HG03095 (cell line): ENCODE data around the gene ATP6V1E1.
A peak's percentile ranks its signal among the peaks of the same experiment; 100 is the strongest.
"Not testable (repeated sequence)": the region's sequence is repeated elsewhere in the genome, so short reads cannot be mapped to it uniquely, and the experiment has no call there.

ENCODE experiments used
- ATAC-seq: cut with Tn5 transposase; IDR thresholded peaks from one replicate; pipeline ENCODE4 v1.9.1; 2021; ENCODE audit warnings: moderate library complexity; ENCODE audit not compliant: unreplicated experiment

ATP6V1E1 gene

DNA sequence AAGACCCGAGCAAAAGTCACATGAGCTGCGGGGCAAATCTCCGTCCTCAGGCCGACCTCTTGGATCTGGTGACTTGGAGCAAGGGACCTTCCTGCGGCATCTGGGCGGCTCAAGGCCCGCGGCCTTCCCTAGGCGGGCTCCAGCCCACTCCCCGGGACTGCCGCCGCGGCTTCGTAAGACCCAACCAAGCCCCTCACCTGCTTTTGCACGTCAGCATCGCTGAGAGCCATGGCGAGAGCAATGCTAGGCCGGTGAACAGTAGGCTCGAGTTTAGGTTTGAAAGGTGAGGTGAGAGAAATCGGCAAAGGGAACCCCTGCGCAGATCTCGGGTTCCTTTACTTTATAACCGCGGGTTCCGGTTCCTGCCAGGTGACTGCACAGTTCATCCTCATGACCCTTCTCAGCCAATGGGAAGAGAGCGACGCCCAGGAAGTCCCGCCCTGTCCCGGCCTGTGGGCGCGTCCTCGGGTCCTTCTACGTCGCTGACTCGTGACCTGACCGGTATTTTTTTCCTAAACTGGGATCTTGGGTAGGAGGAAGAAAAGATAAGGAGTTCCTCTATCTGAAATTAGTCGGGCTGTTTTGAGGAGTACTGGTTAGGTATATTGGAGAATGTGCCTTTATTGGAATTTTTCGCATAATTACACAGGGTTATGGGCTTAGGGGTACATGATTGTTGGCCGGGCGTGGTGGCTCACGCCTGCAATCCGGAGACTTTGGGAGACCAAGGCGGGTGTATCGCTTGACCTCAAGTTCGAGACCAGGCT lies at the start of gene ATP6V1E1:
Gene ATP6V1E1 (minus strand): TSS at position 344 of the 767 bp plus-strand sequence. CDS start 114 bp downstream, at position 230.
- peak; percentile 98 for ATAC-seq

DNA sequence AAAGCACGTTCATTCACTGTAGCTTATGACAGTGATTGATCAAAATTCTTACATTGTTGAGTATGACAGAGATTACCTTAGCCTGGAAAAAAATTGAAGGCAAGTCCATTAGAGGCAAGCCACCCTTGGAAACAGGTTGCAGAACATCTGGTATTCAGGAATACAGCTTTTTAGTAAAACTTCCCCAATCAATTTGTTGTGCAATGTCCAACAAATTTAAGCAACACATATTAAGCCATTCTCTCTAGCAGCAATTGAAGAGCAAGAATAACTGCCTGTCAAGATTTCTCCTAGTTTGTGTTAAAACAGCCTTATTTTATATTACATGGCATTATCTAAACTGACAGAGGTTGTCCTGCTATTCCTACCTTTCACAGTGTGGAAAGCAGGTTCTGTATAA lies 47.0 kb upstream of the ATP6V1E1 start:
- no peak for ATAC-seq

DNA sequence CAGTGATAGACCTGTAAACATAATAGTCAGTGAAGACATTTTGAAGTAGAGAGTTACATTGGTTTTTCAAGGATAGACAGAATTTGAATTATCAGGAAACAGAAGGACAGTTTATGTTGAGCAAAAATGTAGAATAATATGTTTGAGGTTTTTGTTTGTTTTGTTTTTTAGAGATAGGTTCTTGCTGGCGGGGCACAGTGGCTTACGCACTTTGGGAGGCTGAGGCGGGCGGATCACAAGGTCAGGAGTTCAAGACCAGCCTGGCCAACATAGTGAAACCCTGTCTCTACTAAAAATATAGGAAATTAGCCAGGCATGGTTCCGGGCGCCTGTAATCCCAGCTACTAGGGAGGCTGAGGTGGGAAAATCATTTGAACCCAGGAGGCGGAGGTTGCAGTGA lies 45.6 kb upstream of the ATP6V1E1 start:
- no peak for ATAC-seq

DNA sequence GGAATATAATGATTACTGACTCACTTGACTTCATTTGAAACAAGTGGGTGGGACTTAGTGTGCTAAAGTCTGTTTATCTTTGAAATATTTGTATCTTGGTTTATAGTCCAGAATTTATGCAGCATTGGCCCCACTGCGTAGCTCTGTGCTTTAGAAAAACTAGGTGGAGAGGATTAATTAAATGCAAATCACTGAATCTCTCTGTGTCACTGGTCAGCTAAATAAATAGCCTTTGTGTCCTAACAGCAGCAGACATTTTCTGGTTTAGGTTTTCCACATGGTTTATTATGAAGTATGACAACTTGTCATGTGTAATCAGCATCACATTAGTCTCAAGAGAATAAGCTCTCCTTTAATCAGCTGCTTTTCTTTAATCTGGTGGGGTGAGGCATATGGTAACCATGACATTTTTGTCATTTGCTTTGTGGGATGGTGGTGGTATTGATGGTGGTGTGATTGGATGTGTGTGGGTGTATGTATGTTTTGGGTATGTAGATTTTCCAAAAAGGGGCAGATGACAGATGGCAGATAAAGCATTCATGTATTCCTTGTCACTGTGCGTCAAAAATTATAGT lies 44.0 kb upstream of the ATP6V1E1 start:
- no peak for ATAC-seq

DNA sequence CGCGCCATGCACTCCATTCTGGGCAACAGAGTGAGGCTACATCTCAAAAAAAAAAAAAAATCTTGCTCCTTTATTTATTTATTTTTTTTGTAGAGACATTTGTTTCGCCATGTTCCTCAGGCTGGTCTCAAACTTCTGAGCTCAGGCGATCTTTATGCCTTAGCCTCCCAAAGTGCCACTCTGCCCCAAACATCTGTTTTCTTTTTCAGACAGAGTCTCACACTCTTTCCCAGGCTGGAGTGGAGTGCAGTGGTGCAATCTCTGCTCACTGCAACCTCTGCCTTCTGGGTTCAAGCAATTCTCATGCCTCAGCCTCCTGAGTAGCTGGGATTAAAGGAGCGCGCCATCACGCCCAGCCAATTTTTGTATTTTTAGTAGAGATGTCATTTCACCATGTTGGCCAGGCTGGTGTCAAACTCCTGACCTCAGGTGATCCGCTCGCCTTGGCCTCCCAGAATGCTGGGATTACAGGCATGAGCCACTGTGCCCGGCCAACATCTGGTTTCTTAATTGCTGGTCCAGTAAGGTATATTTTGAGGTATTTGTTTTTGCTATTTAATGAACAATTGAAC lies 43.1 kb upstream of the ATP6V1E1 start:
- not testable (repeated sequence) for ATAC-seq

DNA sequence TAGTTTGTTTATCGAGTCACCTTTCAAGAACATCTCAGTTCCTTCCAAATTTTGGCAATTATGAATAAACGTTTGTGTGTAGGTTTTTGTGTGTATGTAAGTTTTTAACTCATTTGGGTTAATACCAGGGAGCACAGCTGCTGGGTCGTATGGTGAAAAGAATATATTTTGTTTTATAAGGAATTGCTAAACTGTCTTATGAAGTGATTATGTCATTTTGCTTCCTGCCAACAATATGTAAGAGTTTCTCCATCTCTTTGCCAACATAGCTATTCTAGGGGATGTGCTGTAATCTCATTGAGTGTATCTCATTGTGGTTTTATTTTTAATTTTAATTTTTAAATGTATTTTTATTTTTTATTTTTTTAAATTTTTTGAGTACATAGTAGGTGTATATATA lies 37.3 kb upstream of the ATP6V1E1 start:
- no peak for ATAC-seq

DNA sequence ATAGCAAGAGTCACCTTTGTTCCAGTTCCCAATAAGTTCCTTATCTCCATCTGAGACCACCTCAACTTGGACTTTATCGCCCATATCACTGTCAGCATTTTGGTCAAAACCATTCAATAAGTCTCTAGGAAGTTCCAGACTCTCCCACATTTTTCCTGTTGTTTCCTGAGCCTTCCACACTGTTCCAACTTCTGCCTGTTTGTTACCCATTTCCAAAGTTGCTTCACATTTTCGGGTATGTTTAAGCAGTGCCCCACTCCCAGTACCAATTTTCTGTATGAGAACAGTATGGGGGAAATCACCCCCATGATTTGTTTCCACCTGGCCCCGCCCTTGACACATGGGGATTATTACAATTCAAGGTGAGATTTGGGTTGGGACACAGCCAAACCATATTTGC lies 36.7 kb upstream of the ATP6V1E1 start:
- ATAC-seq: no peak

DNA sequence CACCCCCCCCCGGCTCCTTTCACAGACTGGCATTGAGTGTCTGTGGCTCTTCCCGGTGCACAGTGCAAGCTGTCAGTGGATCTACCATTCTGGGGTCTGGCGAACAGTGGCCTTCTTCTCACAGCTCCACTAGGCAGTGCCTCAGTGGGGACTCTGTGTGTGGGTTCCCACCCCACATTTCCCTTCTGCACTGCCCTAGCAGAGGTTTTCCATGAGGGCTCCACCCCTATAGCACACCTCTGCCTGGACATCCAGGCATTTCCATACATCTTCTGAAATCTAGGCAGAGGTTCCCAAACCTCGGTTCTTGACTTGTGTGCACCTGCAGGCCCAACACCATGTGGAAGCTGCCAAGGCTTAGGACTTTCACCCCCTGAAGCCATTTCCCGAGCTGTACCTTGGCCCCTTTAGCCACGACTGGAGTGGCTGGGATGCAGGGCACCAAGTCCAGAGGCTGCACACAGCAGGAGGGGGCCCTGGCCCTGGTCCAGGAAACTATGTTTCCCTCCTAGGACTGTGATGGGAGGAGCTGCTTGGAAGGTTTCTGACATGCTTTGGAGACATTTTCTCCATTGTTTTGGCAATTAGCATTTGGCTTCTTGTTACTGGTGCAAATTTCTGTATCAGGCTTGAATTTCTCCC lies 36.0 kb upstream of the ATP6V1E1 start:
- no peak for ATAC-seq

DNA sequence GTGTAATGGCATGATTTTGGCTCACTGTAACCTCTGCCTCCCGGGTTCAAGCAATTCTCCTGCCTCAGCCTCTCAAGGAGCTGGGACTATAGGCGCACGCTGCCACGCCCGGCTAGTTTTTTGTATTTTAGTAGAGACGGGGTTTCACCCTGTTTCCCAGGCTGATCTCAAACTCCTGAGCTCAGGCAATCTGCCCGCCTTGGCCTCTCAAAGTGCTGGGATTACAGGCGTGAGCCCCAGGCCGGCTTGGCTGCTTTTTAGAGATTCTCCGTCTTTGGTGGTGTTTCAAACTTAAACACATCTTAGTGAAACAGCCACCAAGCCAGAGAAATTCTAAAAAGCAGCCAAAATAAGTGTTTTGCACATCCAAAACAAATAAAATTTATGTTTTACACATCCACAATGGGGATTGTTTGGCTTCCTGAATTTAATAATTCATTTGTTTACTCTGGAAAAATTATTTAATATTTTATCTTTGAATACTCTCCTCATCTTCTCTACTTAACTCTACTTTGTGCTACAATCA lies 28.4 kb upstream of the ATP6V1E1 start:
- no peak for ATAC-seq

DNA sequence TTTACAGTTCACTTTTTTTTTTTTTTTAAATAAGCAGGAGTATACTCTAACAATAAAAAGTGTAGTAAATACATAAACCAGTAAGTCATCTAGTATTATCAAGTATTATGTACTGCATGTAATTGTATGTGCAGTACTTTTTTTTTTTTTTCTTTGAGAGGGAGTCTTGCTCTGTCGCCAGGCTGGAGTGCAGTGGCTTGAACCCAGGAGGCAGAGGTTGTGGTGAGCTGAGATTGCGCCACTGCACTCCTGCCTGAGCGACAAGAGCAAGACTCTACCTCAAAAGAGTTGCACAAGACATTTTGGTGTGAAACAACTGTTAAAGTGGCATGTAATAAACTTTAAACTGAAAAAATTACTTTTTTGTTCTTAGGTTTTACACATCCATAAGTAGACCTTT lies 26.7 kb upstream of the ATP6V1E1 start:
- ATAC-seq: no peak

DNA sequence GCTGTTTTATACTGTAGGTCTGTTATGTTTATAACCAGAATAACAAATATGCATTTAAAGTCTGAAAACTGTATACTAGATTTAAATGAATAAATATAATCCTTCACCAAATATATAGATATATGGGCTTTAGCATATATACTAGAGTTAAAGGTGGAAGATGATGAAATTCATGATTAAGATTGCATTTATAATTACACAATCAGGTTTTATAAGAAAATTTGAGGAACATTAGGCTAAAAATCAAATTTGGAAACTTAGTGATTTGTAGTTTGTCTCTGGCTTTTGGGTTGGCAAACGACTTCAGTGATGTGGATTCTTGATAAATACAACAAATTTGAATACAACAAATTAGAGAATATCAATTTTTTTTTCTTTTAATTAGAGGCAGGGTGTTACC lies 20.0 kb upstream of the ATP6V1E1 start:
- ATAC-seq: no peak

DNA sequence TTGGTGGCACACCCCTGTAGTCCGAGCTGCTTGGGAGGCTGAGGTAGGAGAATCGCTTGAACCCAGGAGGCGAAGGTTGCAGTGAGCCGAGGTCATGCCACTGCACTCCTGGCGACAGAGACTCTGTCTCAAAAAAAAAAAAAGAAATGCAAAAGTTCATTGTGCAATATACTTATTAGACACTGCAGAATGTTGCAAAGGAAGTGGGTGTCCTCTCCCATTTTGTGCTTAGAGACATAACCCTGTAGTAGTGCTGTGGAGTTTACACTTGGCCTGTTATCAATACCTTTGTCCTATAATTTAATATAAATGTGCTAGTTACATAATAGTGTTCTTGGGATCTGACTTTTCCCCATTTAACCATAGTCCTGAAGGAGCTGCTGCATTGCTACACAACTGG lies 19.4 kb upstream of the ATP6V1E1 start:
- ATAC-seq: no peak

DNA sequence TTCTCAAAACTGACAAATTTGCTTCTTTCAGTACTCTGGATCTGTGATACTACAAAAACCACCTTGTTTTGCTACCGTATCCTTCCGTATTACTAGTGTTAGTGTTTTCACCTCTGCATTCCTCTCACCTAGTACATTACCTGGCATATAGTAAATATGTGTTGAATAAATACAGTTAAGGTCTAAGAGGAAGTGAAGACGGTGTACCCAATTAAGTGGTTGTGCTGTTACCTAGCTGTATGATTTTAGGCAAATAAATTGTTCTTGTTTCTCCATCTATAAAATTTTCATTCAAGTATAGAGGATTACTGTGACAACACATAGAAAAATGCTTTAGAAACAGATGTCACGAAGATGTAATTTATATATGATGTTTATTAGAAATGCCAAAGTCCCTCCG lies 18.9 kb upstream of the ATP6V1E1 start:
- ATAC-seq: no peak

DNA sequence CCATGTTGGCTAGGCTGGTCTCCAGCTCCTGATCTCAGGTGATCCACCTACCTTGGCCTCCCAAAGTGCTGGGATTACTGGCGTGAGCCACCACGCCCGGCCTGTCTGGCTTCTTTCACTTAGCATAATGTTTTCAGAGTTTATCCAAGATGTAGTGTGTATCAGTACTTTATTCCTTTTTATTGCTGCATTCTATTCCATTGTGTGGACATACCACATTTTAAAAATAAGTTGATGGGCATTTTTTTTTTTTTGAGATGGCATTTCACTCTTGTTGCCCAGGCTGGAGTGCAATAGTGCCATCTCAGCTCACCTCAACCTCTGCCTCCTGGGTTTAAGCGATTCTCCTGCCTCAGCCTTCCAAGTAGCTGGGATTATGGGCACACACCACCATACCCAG lies 13.8 kb upstream of the ATP6V1E1 start:
- ATAC-seq: not testable (repeated sequence)

DNA sequence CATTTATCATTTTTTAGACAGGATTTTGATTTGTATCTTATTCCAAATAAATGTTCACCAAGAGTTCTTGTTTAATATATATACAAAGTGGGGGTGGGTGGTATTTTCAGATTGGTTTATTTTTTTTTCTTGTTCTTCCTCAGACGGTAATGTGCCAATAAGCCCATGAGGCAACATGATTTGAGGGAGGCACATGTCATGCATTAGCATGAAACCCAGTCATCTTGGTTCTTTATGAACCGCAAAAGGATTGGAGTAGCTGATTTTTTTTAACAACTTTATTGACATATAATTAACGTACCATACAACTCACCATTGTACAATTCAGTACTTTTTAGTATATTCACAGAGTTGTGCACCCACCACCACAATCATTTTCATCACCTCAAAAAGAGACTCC lies 12.7 kb upstream of the ATP6V1E1 start:
- no peak for ATAC-seq

DNA sequence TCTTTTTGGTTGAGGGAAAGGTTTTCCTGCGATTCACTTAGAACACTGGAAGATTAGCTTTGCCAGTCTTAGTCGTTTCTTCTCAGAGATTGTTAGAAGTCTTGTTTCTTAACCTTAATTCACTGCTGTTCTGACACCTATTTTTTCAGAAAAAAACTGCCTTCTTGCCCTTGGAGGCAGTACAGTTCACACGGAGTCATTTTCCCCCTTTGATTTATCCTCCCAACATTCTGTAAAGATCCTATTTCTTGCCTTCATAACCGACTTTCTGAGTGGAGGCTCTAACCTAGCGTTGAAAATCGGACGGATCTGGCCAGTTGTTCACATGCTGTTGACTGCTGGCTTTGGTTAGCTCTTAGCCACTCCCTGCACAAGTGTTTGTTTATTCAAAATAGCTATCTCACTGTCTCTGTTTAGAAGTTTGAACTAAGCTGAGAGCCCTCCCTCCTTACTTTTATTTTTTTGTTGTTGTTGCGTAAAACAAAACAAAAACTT lies 10.7 kb upstream of the ATP6V1E1 start:
- peak; percentile 36 for ATAC-seq

DNA sequence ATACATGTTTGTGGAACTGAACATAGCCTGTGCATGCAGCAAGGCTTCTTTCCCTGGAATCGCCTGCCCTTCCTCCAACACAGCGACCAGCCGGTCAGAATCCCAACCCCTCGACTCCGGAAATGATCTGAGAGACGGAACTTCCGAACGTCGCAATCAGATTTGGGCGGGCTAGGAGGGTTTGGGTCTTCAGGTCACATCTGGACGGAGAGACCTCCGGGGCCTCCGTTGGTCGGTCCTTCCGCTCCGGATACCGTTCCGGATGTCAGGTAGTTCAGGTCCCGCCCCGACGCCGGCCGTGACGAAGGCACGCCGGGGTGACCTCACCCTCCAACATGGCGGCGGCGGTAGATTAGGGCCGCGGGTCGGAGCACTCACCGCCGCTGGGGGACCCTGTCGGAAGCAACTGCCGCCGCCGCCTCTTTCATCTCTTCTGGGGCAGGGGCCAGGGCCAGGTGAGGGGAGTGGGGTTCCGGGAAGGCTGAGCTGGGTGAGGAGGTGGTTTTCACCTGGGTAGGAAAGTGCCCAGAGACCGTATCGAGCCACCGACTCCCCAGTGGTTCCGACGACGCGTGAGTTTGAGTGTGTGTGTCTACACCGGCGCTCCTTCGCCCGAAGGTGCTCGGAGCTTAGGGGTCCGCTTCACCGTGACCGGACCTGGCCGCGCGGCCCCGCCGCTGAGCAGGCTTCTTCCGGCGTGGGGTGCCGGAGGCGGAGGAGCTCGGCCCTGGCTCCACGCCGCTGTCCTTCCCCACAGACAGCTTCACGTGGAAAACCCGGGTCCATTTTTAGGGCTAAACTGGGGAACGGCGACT lies 10.1 kb upstream of the ATP6V1E1 start, which contains the start of gene BCL2L13:
Gene BCL2L13 (plus strand): TSS at position 326 of the 815 bp plus-strand sequence. CDS start 16,955 bp downstream, outside the sequence.
- ATAC-seq: peak; percentile 81

DNA sequence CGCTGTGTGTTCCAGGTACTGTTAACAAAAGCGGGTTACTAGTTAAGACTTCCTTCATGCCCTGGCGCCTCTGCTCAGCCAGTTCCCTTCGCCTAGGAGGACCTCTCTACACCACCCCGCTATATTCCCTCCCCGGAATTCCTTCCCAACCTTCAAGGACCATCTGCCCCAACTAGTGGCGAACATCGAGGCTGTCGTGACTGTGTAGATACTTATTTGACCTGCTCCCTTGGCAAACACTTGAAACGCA lies 9.6 kb upstream of the ATP6V1E1 start:
- peak; percentile 18 for ATAC-seq

DNA sequence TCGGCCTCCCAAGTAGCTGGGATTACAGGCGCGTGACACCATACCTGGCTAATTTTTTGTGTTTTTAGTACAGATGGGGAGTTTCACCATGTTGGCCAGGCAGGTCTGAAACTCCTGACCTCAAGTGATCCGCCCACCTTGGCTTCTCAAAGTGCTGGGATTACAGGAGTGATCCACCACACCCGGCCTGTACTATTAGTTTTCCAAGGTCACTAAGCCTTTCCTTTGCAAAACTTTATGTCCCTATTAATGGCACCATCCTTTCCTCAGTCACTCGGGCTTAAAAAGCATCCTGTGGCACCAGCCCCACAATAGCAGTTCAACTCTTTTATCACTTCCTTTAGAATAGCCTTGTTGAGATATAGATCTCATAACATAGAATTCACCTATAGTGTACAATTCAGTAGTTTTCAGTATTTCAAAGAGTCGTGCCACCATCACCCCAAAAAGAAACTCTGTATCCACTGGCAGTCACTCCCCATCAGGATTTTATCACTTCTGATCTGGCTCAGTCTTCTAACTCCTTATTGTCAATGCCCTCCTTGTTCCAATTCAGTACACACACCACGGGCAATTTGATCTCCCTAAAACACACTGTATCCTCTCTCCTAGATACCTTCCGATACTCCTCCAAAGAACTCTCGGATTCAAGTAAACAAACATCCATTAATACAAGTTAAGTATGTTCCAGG lies 9.1 kb upstream of the ATP6V1E1 start:
- ATAC-seq: no peak

DNA sequence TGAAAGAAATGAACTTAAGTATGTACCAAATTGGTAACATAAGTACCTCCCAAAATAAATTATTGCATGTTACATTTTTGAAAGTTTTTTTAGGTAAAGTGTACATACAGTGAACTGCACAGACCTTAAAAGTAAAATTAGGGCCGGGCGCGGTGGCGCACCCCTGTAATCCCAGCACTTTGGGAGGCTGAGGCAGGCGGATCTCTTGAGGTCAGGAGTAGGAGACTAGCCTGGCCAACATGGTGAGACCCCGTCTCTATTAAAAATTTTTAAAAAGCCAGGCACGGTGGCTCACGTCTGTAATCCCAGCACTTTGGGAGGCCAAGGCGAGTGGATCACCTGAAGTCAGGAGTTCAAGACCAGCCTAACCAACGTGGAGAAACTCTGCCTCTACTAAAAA lies 8.3 kb upstream of the ATP6V1E1 start:
- ATAC-seq: not testable (repeated sequence)
